GM10266 (cell line): ENCODE results near the gene CACNG5.

Source experiments
- DNase-seq: peaks from one replicate; pipeline ENCODE4 v3.0.0; 2012; ENCODE audit errors: extremely low spot score
- TF ChIP-seq, protein P1 (sequence below): IDR thresholded peaks from 2 replicates; pipeline ENCODE4 v1.5.1; 2012; ENCODE audit warnings: mild to moderate bottlenecking, low read depth; ENCODE audit not compliant: control insufficient read depth, insufficient read depth; ENCODE audit errors: missing control alignments

CACNG5 gene

DNA sequence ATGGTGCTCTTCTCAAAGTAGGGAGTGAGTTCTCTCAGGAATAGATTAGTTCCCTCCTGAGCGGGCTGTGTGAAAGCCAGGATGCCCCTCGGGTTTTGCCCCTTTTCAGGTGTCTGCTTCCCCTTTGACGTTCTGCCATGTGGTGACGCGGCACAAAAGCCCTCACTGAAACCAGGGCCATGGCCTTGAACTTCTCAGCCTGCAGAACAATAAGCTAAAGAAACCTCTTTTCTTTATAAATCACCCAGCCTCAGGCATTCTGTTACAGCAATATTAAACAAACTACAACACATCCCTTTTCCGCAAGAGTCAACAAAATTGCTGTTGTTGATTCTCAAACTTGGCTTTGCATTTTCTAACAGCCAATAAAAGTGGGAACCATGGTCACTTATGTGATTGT, 15.5 kb upstream of the CACNG5 start:
- no peak for DNase-seq
- TF ChIP-seq, protein P1, sequence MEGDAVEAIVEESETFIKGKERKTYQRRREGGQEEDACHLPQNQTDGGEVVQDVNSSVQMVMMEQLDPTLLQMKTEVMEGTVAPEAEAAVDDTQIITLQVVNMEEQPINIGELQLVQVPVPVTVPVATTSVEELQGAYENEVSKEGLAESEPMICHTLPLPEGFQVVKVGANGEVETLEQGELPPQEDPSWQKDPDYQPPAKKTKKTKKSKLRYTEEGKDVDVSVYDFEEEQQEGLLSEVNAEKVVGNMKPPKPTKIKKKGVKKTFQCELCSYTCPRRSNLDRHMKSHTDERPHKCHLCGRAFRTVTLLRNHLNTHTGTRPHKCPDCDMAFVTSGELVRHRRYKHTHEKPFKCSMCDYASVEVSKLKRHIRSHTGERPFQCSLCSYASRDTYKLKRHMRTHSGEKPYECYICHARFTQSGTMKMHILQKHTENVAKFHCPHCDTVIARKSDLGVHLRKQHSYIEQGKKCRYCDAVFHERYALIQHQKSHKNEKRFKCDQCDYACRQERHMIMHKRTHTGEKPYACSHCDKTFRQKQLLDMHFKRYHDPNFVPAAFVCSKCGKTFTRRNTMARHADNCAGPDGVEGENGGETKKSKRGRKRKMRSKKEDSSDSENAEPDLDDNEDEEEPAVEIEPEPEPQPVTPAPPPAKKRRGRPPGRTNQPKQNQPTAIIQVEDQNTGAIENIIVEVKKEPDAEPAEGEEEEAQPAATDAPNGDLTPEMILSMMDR, result no peak

DNA sequence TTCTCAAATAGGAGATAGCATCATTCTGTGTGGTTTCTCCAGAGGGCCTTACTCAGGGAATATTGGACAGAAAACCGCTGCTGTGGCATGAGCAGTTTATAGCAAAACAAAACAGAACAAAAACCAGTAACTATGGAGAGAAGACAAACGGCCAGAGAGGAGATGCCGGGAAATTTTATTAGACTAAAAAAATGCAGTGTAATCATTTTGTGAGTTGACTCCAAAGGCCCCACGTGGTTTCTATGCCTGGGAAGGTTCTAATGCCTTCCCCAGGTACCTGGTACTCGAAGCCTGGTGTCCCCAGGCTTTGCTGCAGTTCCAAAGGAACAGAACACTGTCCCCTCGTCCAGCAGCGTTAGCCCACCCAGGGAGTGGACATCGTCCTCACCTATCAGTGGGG, 12.9 kb upstream of the CACNG5 start:
- TF ChIP-seq, protein P1, result no peak
- DNase-seq, result no peak

DNA sequence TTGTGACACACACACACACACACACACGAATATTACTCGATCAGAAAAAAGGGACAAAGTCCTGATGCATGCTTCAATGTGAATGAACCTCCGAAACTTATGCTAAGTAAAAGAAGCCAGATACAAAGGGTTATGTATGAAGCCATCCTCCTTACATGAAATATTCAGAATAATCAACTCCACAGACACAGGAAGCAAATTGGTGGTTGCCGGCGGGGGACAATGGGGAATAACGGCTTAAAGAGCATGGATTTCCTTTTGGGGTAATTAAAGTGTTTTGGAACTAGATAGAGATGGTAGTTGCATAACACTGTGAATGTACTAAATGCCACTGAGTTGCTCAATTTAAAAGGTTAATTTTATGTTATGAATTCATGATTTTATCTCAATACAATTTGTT, 8.1 kb upstream of the CACNG5 start:
- TF ChIP-seq, protein P1, result no peak
- no peak for DNase-seq

DNA sequence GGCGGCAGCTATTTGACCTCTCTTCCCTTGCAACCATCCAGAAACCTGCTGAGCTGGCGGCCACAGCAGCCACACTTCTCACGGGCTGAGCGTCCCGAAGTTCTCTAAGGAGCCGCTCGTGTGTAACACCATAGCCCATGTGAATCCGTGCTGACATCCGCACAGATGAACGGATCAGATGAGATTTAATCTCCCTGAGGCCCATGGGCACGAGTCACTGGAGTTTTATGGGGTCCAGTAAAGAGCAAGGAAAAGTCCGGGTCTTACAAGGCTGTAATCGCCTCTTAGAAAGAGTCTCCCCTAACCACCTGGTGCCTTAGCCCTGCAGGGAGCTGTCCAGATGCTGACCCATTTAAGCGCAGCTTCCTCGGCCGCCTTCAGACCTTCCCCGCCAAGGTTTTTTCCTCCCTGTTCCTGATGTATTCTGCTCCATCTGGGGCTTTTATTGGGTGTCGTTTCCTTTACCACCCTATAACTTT, 5.5 kb upstream of the CACNG5 start:
- DNase-seq, result peak; percentile 62
- TF ChIP-seq, protein P1, result no peak

DNA sequence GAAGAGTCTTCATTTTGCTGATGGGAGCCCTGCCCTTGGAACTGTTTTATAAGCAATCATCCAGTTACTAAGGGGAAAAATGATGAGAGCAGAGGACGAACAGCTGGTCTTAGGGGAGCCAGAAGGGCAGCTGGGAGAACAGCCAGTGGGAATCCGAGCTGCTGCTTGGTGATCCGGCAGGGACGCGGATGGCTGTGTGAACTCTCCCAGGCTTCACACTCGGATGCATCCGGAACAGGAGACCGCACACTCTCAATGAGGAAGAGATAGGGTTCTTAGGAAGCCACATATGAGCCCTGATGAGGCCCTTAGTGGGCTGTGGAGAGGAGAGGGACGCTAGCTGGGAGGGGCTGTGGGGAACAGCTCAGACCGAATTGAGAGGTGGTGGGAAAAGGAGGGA, 5.0 kb upstream of the CACNG5 start:
- TF ChIP-seq, protein P1, result no peak

DNA sequence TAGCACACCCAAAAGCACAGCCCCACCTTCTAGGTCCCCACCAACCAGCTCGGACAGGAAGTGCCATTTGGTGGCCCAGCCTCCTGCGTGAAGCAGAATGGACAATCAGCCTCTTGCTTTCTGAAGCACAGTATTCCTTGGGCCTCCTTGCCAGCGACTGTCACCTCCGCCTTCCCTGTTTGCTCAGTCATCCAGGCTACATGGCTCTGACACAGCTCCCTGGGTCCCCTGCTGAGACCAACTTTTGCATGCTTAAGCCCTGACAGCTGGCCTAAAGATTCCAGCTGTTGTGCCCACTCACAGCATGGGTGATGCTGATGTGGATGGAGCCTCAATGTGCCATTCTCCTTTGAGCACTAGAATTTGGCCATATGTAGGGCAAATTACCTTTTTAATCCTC, 4.5 kb upstream of the CACNG5 start:
- TF ChIP-seq, protein P1, result no peak
- DNase-seq, result no peak

More for the DNA sequence above, 5.0 kb upstream of the CACNG5 start:
- no peak for DNase-seq

DNA sequence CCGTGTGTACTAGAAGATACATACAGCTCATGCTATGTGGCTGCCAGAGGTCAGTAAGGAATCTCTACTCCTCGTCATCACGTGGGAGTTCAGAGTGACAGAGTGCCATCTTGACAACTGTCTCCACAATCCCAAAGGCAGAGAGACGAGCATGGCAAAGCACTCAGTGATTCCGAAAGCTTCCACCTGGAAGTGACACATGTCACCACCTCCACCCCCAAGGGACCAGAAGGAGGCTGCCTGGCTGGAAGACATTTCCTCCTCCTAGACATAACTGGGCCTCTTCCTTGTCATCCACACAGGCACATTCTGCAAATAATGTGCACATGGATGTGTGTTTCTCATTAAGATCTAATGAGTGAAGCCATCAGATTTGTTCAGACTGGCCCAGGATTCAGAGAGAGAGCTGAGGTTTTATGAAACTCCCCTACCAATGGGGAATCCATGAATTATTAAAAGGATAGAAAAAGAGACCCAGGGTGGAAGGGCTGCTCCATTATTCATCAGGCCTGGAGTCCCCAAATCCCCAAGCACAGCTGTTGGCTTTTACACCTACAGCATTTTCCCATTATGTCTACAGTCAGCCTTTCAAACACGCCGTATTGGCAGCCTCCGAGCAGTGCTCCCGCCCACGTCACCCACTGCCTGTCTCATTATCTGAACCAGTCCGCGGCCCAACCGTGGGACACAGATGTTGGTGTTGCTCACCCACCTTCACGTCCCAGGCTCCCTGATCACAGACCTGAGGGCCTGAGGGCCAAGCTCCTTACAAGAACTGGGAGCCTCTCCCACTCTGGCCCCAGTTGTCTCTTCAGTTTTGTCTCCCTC, 3.3 kb upstream of the CACNG5 start:
- TF ChIP-seq, protein P1, result no peak
- DNase-seq, result no peak
